Endothelial cell of umbilical vein (primary cell): Measurements from ENCODE around the gene L3MBTL3. TPM values are rescaled to one million over a fixed set of nuclear protein-coding genes. Genes with fewer than 3 reads are reported as not detected.

Experiments
- BruUV-seq: library from RNA; stranded (reverse); fragments of 400-500 nt; replicated peaks from 2 replicates; lab custom pipeline; 2021; lab: Mats Ljungman, UMichigan
- CTCF ChIA-PET: fragments of 300-600, 350-600 bp; sonication (Branson Sonifier 250); formaldehyde crosslinking; loops from one replicate; lab custom pipeline; 2021; ENCODE audit warnings: antibody characterized with exemption, inconsistent platforms; lab: Charles Lee
- POLR2A ChIA-PET: fragments of 300-600, 350-600 bp; sonication (Branson Sonifier 250); formaldehyde crosslinking; loops from one replicate; lab custom pipeline; 2021; ENCODE audit warnings: antibody characterized with exemption, inconsistent platforms; lab: Charles Lee
- DNase-seq: peaks from one replicate; pipeline ENCODE4 v3.0.0-alpha.2; 2011; ENCODE audit warnings: low read depth, low spot score
- FAIRE-seq: peaks from 2 replicates; lab custom pipeline; 2011; peaks lifted over from hg19 to GRCh38; lab: Jason Lieb, UNC
- H2AFZ ChIP-seq: 2 replicates; pipeline ENCODE4 v1.6.0; 2012; ENCODE audit warnings: low read depth, low read length, control low read depth, inconsistent platforms
- H3K27ac ChIP-seq: 2 replicates; pipeline ENCODE4 v1.5.1; 2011; ENCODE audit warnings: low read depth, mild to moderate bottlenecking, control low read depth, low read length, moderate library complexity; ENCODE audit not compliant: insufficient read depth
- H3K27me3 ChIP-seq, 2 experiments: 2 replicates each; pipeline versions ENCODE4 v1.6.0 to v1.6.1; 2011; ENCODE audit warnings: low read length in 2 of 2, mixed read lengths in 1 of 2; ENCODE audit not compliant: control insufficient read depth in 2 of 2, insufficient read depth in 2 of 2
- H3K36me3 ChIP-seq, 2 experiments: 2 replicates in 1 of 2; 3 replicates in 1 of 2; pipeline ENCODE4 v1.5.1; 2011; ENCODE audit warnings: low read length in 2 of 2, mild to moderate bottlenecking in 1 of 2, moderate library complexity in 1 of 2; ENCODE audit not compliant: control insufficient read depth in 2 of 2, insufficient read depth in 2 of 2; ENCODE audit errors: extremely low read depth in 1 of 2
- H3K4me1 ChIP-seq: 3 replicates; pipeline ENCODE4 v1.5.1; 2011; ENCODE audit warnings: mild to moderate bottlenecking, low read length; ENCODE audit not compliant: control insufficient read depth, insufficient read depth; ENCODE audit errors: extremely low read depth
- H3K4me2 ChIP-seq: 2 replicates; pipeline ENCODE4 v1.6.1; 2011; ENCODE audit warnings: low read length, control low read depth, mixed read lengths; ENCODE audit not compliant: insufficient read depth
- H3K4me3 ChIP-seq, 3 experiments: fragments of 200-600 bp in 1 of 3; sonication (generic), shearing (Covaris generic) in 1 of 3; replicated peaks in 1 of 3; 2 replicates each; pipeline ENCODE4 v1.5.1; 2011 to 2016; ENCODE audit warnings: control low read depth in 3 of 3, low read length in 3 of 3, mild to moderate bottlenecking in 2 of 3, inconsistent platforms in 1 of 3, low read depth in 1 of 3, moderate library complexity in 1 of 3; ENCODE audit not compliant: insufficient read depth in 1 of 3
- H3K79me2 ChIP-seq: 2 replicates; pipeline ENCODE4 v1.6.0; 2012; ENCODE audit warnings: low read length, inconsistent platforms; ENCODE audit not compliant: control insufficient read depth, insufficient read depth
- H3K9ac ChIP-seq: replicated peaks from 2 replicates; pipeline ENCODE3; 2011; ENCODE audit warnings: low read length, control low read depth; ENCODE audit not compliant: insufficient read depth; ENCODE audit errors: extremely low read depth
- H3K9me1 ChIP-seq: replicated peaks from 3 replicates; pipeline ENCODE4 v1.6.0; 2011; ENCODE audit warnings: mild to moderate bottlenecking, low read length; ENCODE audit not compliant: control insufficient read depth, insufficient read depth; ENCODE audit errors: extremely low read depth
- H3K9me3 ChIP-seq: replicated peaks from 2 replicates; pipeline ENCODE4 v1.5.1; 2012; ENCODE audit warnings: low read length, inconsistent platforms; ENCODE audit not compliant: control insufficient read depth, insufficient read depth
- H4K20me1 ChIP-seq: replicated peaks from 2 replicates; pipeline ENCODE3; 2011; ENCODE audit warnings: mild to moderate bottlenecking, low read length; ENCODE audit not compliant: control insufficient read depth, insufficient read depth; ENCODE audit errors: extremely low read depth
- CTCF ChIP-seq, 2 donors: IDR thresholded peaks; 1 replicate in 1 of 2; 2 replicates in 1 of 2; pipeline ENCODE4 v1.5.1; 2011; ENCODE audit warnings: low read length in 2 of 2, mild to moderate bottlenecking in 2 of 2, moderate library complexity in 2 of 2, control low read depth in 1 of 2, inconsistent platforms in 1 of 2, low read depth in 1 of 2; ENCODE audit not compliant: insufficient read depth in 1 of 2; ENCODE audit errors: extremely low read depth in 1 of 2
- EZH2 ChIP-seq: IDR thresholded peaks from 2 replicates; pipeline ENCODE4 v1.6.1; 2012; ENCODE audit warnings: borderline replicate concordance, low read depth, mild to moderate bottlenecking, moderate library complexity, low read length, inconsistent platforms; ENCODE audit not compliant: severe bottlenecking
- FOS ChIP-seq: IDR thresholded peaks from 2 replicates; pipeline ENCODE4 v1.6.1; 2011; ENCODE audit warnings: mild to moderate bottlenecking, low read length, moderate library complexity, borderline replicate concordance; ENCODE audit not compliant: insufficient read depth
- GATA2 ChIP-seq: IDR thresholded peaks from 2 replicates; pipeline ENCODE4 v1.7.0; 2011; ENCODE audit warnings: low read depth, mild to moderate bottlenecking, moderate library complexity, mixed read lengths, low read length; ENCODE audit not compliant: insufficient read length, insufficient read depth
- JUN ChIP-seq: IDR thresholded peaks from 2 replicates; pipeline ENCODE4 v1.6.1; 2011; ENCODE audit warnings: borderline replicate concordance, low read depth; ENCODE audit not compliant: insufficient read length, insufficient read depth
- MAX ChIP-seq: IDR thresholded peaks from 2 replicates; pipeline ENCODE4 v1.6.1; 2011; ENCODE audit not compliant: insufficient read depth, insufficient read length
- MYC ChIP-seq: IDR thresholded peaks from one replicate; pipeline ENCODE4 v1.6.1; 2011; ENCODE audit warnings: mild to moderate bottlenecking, low read depth, low read length
- POLR2A ChIP-seq: IDR thresholded peaks from 2 replicates; pipeline ENCODE4 v1.6.1; 2012; ENCODE audit warnings: low read depth, mild to moderate bottlenecking, control low read depth, low read length
- POLR2AphosphoS5 ChIP-seq: IDR thresholded peaks from 2 replicates; pipeline ENCODE4 v1.6.1; 2012; ENCODE audit warnings: low read depth, mild to moderate bottlenecking, control low read depth, low read length, moderate library complexity; ENCODE audit not compliant: insufficient read depth
- dilution Hi-C: fragments of 300-500 bp; cut with MboI; formaldehyde crosslinking; loops from one replicate; pipeline ENCODE4 v1.15.0; 2019; ENCODE audit warnings: low sequenced_read_pairs; ENCODE audit not compliant: extremely low pct_ligation_motif_present
- intact Hi-C: fragments of 100-400 bp; cut with micrococcal nuclease; formaldehyde crosslinking; loops from one replicate; pipeline ENCODE4 v1.10.0; 2022
- polyA plus RNA-seq, 4 experiments: library from polyadenylated mRNA; depleted of rRNA in 3 of 4; stranded (reverse) in 3 of 4; unstranded in 1 of 4; fragments of >200 nt; gene quantifications; 2 replicates each; pipeline versions ENCODE4 v1.2.1 to v1.2.3, GENCODE V29; 2011 to 2012; ENCODE audit warnings: missing spikeins in 1 of 4
- total RNA-seq: library from RNA; stranded (reverse); gene quantifications from 2 replicates; pipeline ENCODE4 v1.2.3, GENCODE V29; 2021

Gene L3MBTL3
- total and polyA plus RNA-seq, 2 donors (not counting 3 experiments of a cell fraction or from before 2014, with no cell fraction given): 26.5 to 86.1 TPM

- H3K9me1 ChIP-seq: no peaks in the 10 kb centered on the region
- CTCF ChIA-PET: interaction anchor here (0.8 kb wide), 1 partner anchor 13 kb away, joined by 3 read pairs; no protein-coding TSS in a partner anchor
- no peak overlapping the region for H2AFZ ChIP-seq
- H3K27ac ChIP-seq: no peak overlapping the region
- peaks cover 3 to 5% of the 10 kb centered on the region in 2 experiments for H3K36me3 ChIP-seq
- H3K9me3 ChIP-seq: no peaks in the 10 kb centered on the region
- H3K27me3 ChIP-seq: no peaks in the 10 kb centered on the region
- DNase-seq (peak; percentile 58), FAIRE-seq (no peak)
- POLR2A ChIA-PET: no interaction called here
- H3K4me2 ChIP-seq: peak overlapping the region; percentile 17
- H3K4me1 ChIP-seq: peaks cover 15% of the 10 kb centered on the region
- no peak overlapping the region for H3K9ac ChIP-seq
- H3K4me3 ChIP-seq: no peak overlapping the region
- dilution Hi-C loops (no loop called here), intact Hi-C loops (no loop called here)
- BruUV-seq: no TSS peak
- TF ChIP-seq CTCF (IDR thresholded peaks at IDR 0.05; ENCODE audit: extremely low read depth in 1 of 2, insufficient read depth in 1 of 2, low read depth in 1 of 2, low read length in 2 of 2): no peak
- peak; percentile 26 for TF ChIP-seq JUN
- peak; percentile 63 for TF ChIP-seq FOS
- peaks cover 93% of the 10 kb centered on the region for H3K79me2 ChIP-seq
- H4K20me1 ChIP-seq: peaks cover 29% of the 10 kb centered on the region
Observed at GRCh38 chr6:130034378-130035146, 16.2 kb downstream of the L3MBTL3 start.

GRCh38 chr6:130035211-130035610 lies 16.8 kb downstream of the L3MBTL3 start:
- DNase-seq: no peak
- Histone ChIP-seq H3K4me3 (no peak overlapping the region), H2AFZ (no peak overlapping the region), H3K79me2 (peaks cover 93% of the 10 kb centered on the region), H3K9me3 (no peaks in the 10 kb centered on the region), H4K20me1 (peaks cover 29% of the 10 kb centered on the region), H3K27ac (no peak overlapping the region), H3K4me1 (peaks cover 15% of the 10 kb centered on the region), H3K27me3 (no peaks in the 10 kb centered on the region), H3K9me1 (no peaks in the 10 kb centered on the region), H3K4me2 (no peak overlapping the region), H3K9ac (no peak overlapping the region), H3K36me3 (peaks cover 3 to 5% of the 10 kb centered on the region in 2 experiments)
- ChIA-PET CTCF (interaction anchor here (0.8 kb wide), 1 partner anchor 14 kb away, joined by 3 read pairs; no protein-coding TSS in a partner anchor), POLR2A (no interaction called here)
- intact Hi-C loops: no loop called here
- BruUV-seq: no TSS peak
- no peak for TF ChIP-seq MYC
- no peak for TF ChIP-seq EZH2
- TF ChIP-seq FOS: no peak
- no peak for TF ChIP-seq POLR2AphosphoS5
- no peak for TF ChIP-seq GATA2
- TF ChIP-seq JUN: no peak
- TF ChIP-seq MAX: no peak
- no peak for TF ChIP-seq POLR2A
- no peak for TF ChIP-seq CTCF (IDR thresholded peaks at IDR 0.05; ENCODE audit: extremely low read depth in 1 of 2, insufficient read depth in 1 of 2, low read depth in 1 of 2, low read length in 2 of 2)
- dilution Hi-C loops: no loop called here
- no peak for FAIRE-seq
